HL-60 (cell line): ENCODE data around the gene CCDC88C.
A peak's percentile ranks its signal among the peaks of the same experiment; 100 is the strongest.

ENCODE experiments used
- DNase-seq, 2 experiments: peaks; one replicate each; pipeline ENCODE4 v3.0.0-alpha.2; 2010 to 2020; ENCODE audit warnings: low read depth in 1 of 2, low spot score in 1 of 2
- H3K27ac ChIP-seq: fragments of 250-450 bp; sonication (Bioruptor Pico); replicated peaks from 2 replicates; pipeline ENCODE4 v1.5.1; 2020; ENCODE audit warnings: mild to moderate bottlenecking, moderate library complexity
- H3K27me3 ChIP-seq: fragments of 250-450 bp; sonication (Bioruptor Pico); 2 replicates; pipeline ENCODE4 v1.5.1; 2021; ENCODE audit warnings: mild to moderate bottlenecking, moderate library complexity; ENCODE audit not compliant: insufficient read depth, poor library complexity, severe bottlenecking
- H3K4me3 ChIP-seq: replicated peaks from 2 replicates; pipeline ENCODE4 v1.5.1; 2011; ENCODE audit warnings: mild to moderate bottlenecking, control low read depth, low read length; ENCODE audit not compliant: insufficient read depth
- GABPA ChIP-seq: IDR thresholded peaks from 2 replicates; pipeline ENCODE4 v1.6.1; 2012; ENCODE audit warnings: low read depth
- POLR2AphosphoS5 ChIP-seq: IDR thresholded peaks from 2 replicates; pipeline ENCODE4 v1.6.1; 2012; ENCODE audit warnings: low read depth
- SPI1 ChIP-seq: IDR thresholded peaks from 2 replicates; pipeline ENCODE4 v1.6.1; 2012; ENCODE audit warnings: low read depth, mild to moderate bottlenecking, borderline replicate concordance
- TF ChIP-seq, protein P1 (sequence below): IDR thresholded peaks from one replicate; pipeline ENCODE4 v1.5.1; 2011; ENCODE audit warnings: low read length, control low read depth, inconsistent platforms; ENCODE audit not compliant: insufficient read depth
- TF ChIP-seq, protein P2 (sequence below): IDR thresholded peaks from 2 replicates; pipeline ENCODE4 v1.6.1; 2012; ENCODE audit warnings: low read depth; ENCODE audit not compliant: insufficient replicate concordance

The CCDC88C gene

DNA sequence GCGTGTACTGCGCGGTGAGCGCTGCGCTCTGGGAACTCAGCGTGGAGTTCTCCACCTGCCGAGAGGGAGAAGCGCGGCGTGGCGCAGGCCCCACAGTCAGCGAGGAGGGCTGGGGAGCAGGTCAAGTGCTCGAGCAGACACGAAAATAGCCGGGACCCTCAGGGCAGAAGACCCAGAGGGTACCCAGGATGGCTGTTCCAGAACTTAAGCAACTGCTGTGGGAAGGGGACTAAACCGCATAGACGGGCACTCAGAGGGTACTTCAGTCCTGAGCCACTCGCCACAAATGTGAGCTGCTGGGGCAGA is 113.7 kb downstream of the CCDC88C start:
- no peak for DNase-seq
- Histone ChIP-seq H3K4me3 (no peak overlapping the region), H3K27me3 (no peaks in the 10 kb centered on the region), H3K27ac (no peak overlapping the region)
- TF ChIP-seq, protein P1, sequence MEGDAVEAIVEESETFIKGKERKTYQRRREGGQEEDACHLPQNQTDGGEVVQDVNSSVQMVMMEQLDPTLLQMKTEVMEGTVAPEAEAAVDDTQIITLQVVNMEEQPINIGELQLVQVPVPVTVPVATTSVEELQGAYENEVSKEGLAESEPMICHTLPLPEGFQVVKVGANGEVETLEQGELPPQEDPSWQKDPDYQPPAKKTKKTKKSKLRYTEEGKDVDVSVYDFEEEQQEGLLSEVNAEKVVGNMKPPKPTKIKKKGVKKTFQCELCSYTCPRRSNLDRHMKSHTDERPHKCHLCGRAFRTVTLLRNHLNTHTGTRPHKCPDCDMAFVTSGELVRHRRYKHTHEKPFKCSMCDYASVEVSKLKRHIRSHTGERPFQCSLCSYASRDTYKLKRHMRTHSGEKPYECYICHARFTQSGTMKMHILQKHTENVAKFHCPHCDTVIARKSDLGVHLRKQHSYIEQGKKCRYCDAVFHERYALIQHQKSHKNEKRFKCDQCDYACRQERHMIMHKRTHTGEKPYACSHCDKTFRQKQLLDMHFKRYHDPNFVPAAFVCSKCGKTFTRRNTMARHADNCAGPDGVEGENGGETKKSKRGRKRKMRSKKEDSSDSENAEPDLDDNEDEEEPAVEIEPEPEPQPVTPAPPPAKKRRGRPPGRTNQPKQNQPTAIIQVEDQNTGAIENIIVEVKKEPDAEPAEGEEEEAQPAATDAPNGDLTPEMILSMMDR = no peak
- TF ChIP-seq GABPA = no peak
- no peak for TF ChIP-seq POLR2AphosphoS5
- TF ChIP-seq SPI1 = no peak
- TF ChIP-seq, protein P2, sequence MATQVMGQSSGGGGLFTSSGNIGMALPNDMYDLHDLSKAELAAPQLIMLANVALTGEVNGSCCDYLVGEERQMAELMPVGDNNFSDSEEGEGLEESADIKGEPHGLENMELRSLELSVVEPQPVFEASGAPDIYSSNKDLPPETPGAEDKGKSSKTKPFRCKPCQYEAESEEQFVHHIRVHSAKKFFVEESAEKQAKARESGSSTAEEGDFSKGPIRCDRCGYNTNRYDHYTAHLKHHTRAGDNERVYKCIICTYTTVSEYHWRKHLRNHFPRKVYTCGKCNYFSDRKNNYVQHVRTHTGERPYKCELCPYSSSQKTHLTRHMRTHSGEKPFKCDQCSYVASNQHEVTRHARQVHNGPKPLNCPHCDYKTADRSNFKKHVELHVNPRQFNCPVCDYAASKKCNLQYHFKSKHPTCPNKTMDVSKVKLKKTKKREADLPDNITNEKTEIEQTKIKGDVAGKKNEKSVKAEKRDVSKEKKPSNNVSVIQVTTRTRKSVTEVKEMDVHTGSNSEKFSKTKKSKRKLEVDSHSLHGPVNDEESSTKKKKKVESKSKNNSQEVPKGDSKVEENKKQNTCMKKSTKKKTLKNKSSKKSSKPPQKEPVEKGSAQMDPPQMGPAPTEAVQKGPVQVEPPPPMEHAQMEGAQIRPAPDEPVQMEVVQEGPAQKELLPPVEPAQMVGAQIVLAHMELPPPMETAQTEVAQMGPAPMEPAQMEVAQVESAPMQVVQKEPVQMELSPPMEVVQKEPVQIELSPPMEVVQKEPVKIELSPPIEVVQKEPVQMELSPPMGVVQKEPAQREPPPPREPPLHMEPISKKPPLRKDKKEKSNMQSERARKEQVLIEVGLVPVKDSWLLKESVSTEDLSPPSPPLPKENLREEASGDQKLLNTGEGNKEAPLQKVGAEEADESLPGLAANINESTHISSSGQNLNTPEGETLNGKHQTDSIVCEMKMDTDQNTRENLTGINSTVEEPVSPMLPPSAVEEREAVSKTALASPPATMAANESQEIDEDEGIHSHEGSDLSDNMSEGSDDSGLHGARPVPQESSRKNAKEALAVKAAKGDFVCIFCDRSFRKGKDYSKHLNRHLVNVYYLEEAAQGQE = no peak

DNA sequence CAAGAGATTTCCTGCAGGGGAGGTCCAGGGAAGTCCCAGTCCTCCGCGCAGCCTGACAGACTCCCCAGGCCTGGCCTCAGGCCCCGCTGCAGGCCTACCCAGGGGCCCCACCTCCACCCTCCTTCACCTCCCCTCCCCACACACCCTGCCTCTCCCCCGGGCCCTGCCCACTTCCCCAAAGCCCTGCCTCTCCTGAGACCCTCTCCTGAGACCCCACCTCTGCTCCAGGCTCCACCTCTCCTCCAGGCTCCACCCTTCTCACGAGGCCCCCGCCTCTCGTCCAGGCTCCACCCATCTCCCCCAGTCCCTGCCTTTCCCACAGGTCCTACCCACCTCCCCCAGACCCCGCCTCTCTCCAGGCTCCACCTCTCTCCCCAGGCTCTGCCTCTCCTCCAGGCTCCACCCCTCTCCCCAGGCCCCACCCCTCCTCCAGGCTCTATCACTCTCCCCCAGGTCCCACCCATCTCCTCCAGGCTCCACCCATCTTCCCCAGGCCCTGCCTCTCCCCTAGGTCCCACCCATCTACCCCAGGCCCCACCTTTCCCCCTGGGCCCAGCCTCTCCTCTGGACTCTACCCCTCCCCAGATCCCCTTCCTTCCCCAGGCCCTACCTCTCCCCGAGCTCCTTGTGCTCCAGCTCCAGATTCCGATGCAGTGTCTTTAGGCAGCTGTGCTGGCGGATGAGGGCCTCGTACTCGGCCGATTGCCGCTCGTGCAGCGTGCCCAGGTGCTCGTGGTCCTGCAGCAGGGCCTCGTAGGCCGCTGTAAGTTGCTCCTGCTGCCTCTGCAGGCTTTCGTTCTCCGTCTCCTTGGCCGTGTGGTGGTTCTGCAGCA is 114.3 kb downstream of the CCDC88C start:
- DNase-seq = peak; percentile 31 to 49
- H3K27me3 ChIP-seq = no peaks in the 10 kb centered on the region
- TF ChIP-seq SPI1 (no peak), POLR2AphosphoS5 (no peak), GABPA (no peak)
- TF ChIP-seq, protein P2 = no peak
- TF ChIP-seq, protein P1 = no peak
- no peak overlapping the region for H3K4me3 ChIP-seq
- no peak overlapping the region for H3K27ac ChIP-seq

DNA sequence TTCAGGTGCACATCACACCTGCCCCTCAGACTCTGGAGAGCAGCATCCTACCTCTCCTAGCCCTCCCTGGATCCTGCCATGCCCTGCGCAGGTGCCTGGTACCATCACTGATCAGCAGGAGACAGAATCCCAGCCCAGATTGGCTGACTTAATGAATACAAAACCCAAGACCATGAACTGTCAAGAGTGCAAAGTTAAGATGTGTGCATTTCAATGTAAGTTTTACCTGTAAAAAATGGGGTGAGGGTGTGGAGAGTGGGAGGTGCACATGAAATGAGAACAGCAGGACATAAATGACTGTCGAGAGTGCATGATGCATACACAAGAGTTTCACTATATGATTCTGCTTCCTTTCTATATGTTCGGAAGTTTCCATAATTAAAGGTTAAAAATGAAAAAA is 115.2 kb downstream of the CCDC88C start:
- Histone ChIP-seq H3K27ac (no peak overlapping the region), H3K4me3 (no peak overlapping the region), H3K27me3 (no peaks in the 10 kb centered on the region)
- no peak for DNase-seq
- TF ChIP-seq POLR2AphosphoS5 (no peak), SPI1 (no peak)
- TF ChIP-seq, protein P1 = no peak
- TF ChIP-seq, protein P2 = no peak
